HepG2 (cell line): ENCODE data around the gene KIAA1328. TPM values are rescaled to one million over a fixed set of nuclear protein-coding genes. Genes with fewer than 3 reads are reported as not detected.
A peak's percentile ranks its signal among the peaks of the same experiment; 100 is the strongest.

ENCODE experiments used
- ATAC-seq: fragments of 200-7000 bp; cut with Tn5 transposase; 3 replicates; pipeline ENCODE4 v1.9.1; 2020; ENCODE audit warnings: mild to moderate bottlenecking, moderate library complexity
- BruUV-seq: library from RNA; stranded (reverse); fragments of 400-500 nt; replicated peaks from 2 replicates; lab custom pipeline; 2021; lab: Mats Ljungman, UMichigan
- CTCF ChIA-PET: fragments of 300-600 bp; formaldehyde crosslinking; extraction: SDS; loops from one replicate; lab custom pipeline; 2021; ENCODE audit warnings: low total read pairs, inconsistent platforms, low intra/inter-chr PET ratio; lab: Yijun Ruan, JAX
- POLR2A ChIA-PET: fragments of 350-600 bp; sonication (Branson Sonifier 250); formaldehyde crosslinking; loops from one replicate; lab custom pipeline; 2020; ENCODE audit warnings: antibody characterized with exemption, inconsistent platforms; lab: Yijun Ruan, JAX
- DNase-seq: peaks from one replicate; pipeline ENCODE4 v3.0.0-alpha.2; 2015; ENCODE audit warnings: low spot score
- FAIRE-seq: peaks from 3 replicates; lab custom pipeline; 2011; peaks lifted over from hg19 to GRCh38; lab: Jason Lieb, UNC
- H2AFZ ChIP-seq: one replicate; pipeline ENCODE4 v1.6.1; 2011; ENCODE audit warnings: low read length, inconsistent platforms
- H3K27ac ChIP-seq: fragments of 300-600 bp; 3 replicates; pipeline ENCODE4 v1.8.0; 2011; ENCODE audit warnings: mixed run types, mild to moderate bottlenecking, mixed read lengths, low read length, inconsistent platforms; ENCODE audit not compliant: insufficient read depth; ENCODE audit errors: extremely low read length
- H3K27me3 ChIP-seq, 2 experiments: fragments of 200-600 bp in 1 of 2; 2 replicates in 1 of 2; 3 replicates in 1 of 2; pipeline versions ENCODE4 v1.6.0 to v1.8.0; 2011; ENCODE audit warnings: low read length in 2 of 2, mild to moderate bottlenecking in 2 of 2, moderate library complexity in 2 of 2, inconsistent platforms in 1 of 2; ENCODE audit not compliant: insufficient read depth in 2 of 2, control insufficient read depth in 1 of 2
- H3K36me3 ChIP-seq, 2 experiments: fragments of 200-600 bp in 1 of 2; replicated peaks in 1 of 2; 2 replicates in 1 of 2; 3 replicates in 1 of 2; pipeline versions ENCODE4 v1.5.1 to v1.8.0; 2011; ENCODE audit warnings: low read length in 2 of 2, inconsistent platforms in 1 of 2; ENCODE audit not compliant: insufficient read depth in 2 of 2, control insufficient read depth in 1 of 2
- H3K4me1 ChIP-seq: 2 replicates; pipeline ENCODE4 v1.5.1; 2012; ENCODE audit warnings: low read length, inconsistent platforms; ENCODE audit not compliant: insufficient read depth
- H3K4me2 ChIP-seq: 2 replicates; pipeline ENCODE4 v1.6.0; 2011; ENCODE audit warnings: low read depth, low read length, inconsistent platforms
- H3K4me3 ChIP-seq, 3 experiments: fragments of 200-600 bp in 1 of 3; sonication (generic), shearing (Covaris generic) in 1 of 3; replicated peaks in 1 of 3; 2 replicates each; pipeline ENCODE4 v1.5.1; 2011 to 2016; ENCODE audit warnings: low read length in 3 of 3, inconsistent platforms in 2 of 3, low read depth in 2 of 3, mild to moderate bottlenecking in 2 of 3, control low read depth in 1 of 3, mixed read lengths in 1 of 3; ENCODE audit not compliant: insufficient read depth in 1 of 3
- H3K79me2 ChIP-seq: one replicate; pipeline ENCODE4 v1.6.1; 2011; ENCODE audit warnings: low read length, inconsistent platforms; ENCODE audit not compliant: insufficient read depth
- H3K9ac ChIP-seq: 2 replicates; pipeline ENCODE4 v1.6.0; 2011; ENCODE audit warnings: mild to moderate bottlenecking, low read depth, low read length, inconsistent platforms; ENCODE audit not compliant: insufficient read depth
- H3K9me3 ChIP-seq: 2 replicates; pipeline ENCODE4 v1.5.1; 2012; ENCODE audit warnings: mild to moderate bottlenecking, low read length
- H4K20me1 ChIP-seq: 2 replicates; pipeline ENCODE4 v1.6.0; 2011; ENCODE audit warnings: inconsistent platforms, mild to moderate bottlenecking, low read length, moderate library complexity; ENCODE audit not compliant: insufficient read depth
- CEBPG ChIP-seq: IDR thresholded peaks from 2 replicates; pipeline ENCODE4 v1.6.1; 2016
- ETV6 ChIP-seq: sonication (generic); formaldehyde crosslinking; conservative IDR thresholded peaks from 2 replicates; pipeline ENCODE4 v1.4.0; 2020; ENCODE audit warnings: missing genetic modification reagents
- FOSL1 ChIP-seq: sonication (generic); formaldehyde crosslinking; IDR thresholded peaks from 2 replicates; pipeline ENCODE4 v1.9.0; 2021; ENCODE audit warnings: missing genetic modification reagents, borderline replicate concordance
- FOXP1 ChIP-seq, 2 experiments: fragments of 450-650 bp in 1 of 2; IDR thresholded peaks; 2 replicates each; pipeline ENCODE4 v1.6.1; 2017 to 2018; ENCODE audit warnings: antibody characterized with exemption in 1 of 2
- IKZF4 ChIP-seq: sonication (generic); formaldehyde crosslinking; IDR thresholded peaks from 2 replicates; pipeline ENCODE4 v1.5.1; 2020; ENCODE audit warnings: borderline replicate concordance, mild to moderate bottlenecking, low read depth, missing genetic modification reagents; ENCODE audit errors: not compliant biosample characterization
- KLF6 ChIP-seq: IDR thresholded peaks from 2 replicates; pipeline ENCODE4 v1.8.0; 2016; ENCODE audit warnings: missing biosample characterization, missing genetic modification reagents
- NFATC3 ChIP-seq: sonication (generic); formaldehyde crosslinking; IDR thresholded peaks from 2 replicates; pipeline ENCODE4 v1.5.1; 2020; ENCODE audit warnings: mild to moderate bottlenecking, missing genetic modification reagents
- NR2C2 ChIP-seq: sonication (generic); formaldehyde crosslinking; IDR thresholded peaks from 2 replicates; pipeline ENCODE4 v1.4.0; 2020; ENCODE audit warnings: missing genetic modification reagents, mild to moderate bottlenecking, moderate library complexity, borderline replicate concordance
- SYNCRIP ChIP-seq: fragments of 200-400 bp; formaldehyde crosslinking; IDR thresholded peaks from 2 replicates; pipeline ENCODE4 v1.6.1; 2018; ENCODE audit warnings: mild to moderate bottlenecking, low read depth, low read length; ENCODE audit not compliant: insufficient read depth
- THAP8 ChIP-seq: sonication (generic); formaldehyde crosslinking; IDR thresholded peaks from 2 replicates; pipeline ENCODE4 v1.5.1; 2020; ENCODE audit warnings: missing genetic modification reagents, mild to moderate bottlenecking, borderline replicate concordance
- ZFP62 ChIP-seq: sonication (generic); formaldehyde crosslinking; IDR thresholded peaks from 2 replicates; pipeline ENCODE4 v1.4.0; 2020; ENCODE audit warnings: missing genetic modification reagents
- ZFYVE20 ChIP-seq: sonication (generic); formaldehyde crosslinking; IDR thresholded peaks from 2 replicates; pipeline ENCODE4 v1.8.0; 2023; ENCODE audit warnings: low read depth, mild to moderate bottlenecking, moderate library complexity, missing genetic modification reagents, borderline replicate concordance
- ZNF18 ChIP-seq: sonication (generic); formaldehyde crosslinking; IDR thresholded peaks from 2 replicates; pipeline ENCODE4 v1.8.0; 2022; ENCODE audit warnings: mild to moderate bottlenecking, missing genetic modification reagents; ENCODE audit not compliant: insufficient replicate concordance
- ZNF343 ChIP-seq: sonication (generic); formaldehyde crosslinking; IDR thresholded peaks from 2 replicates; pipeline ENCODE4 v1.4.0; 2020; ENCODE audit warnings: mild to moderate bottlenecking, missing genetic modification reagents
- ZNF605 ChIP-seq: sonication (generic); formaldehyde crosslinking; IDR thresholded peaks from 2 replicates; pipeline ENCODE4 v1.8.0; 2022; ENCODE audit warnings: mild to moderate bottlenecking, missing genetic modification reagents
- ZNF660 ChIP-seq: sonication (generic); formaldehyde crosslinking; IDR thresholded peaks from 2 replicates; pipeline ENCODE4 v1.5.1; 2020; ENCODE audit warnings: mild to moderate bottlenecking, low read depth, missing genetic modification reagents, borderline replicate concordance
- WGBS: methylation state at CpG from one replicate; pipeline ENCODE4 v1.1.6; 2017; ENCODE audit warnings: low lambda C conversion rate; 5-methylcytosine and 5-hydroxymethylcytosine counted together
- in situ Hi-C: cut with HindIII; loops from 2 replicates; pipeline ENCODE4 v1.10.0; 2017; ENCODE audit warnings: low pct_unique_long_range_greater_than_20kb; ENCODE audit not compliant: extremely low pct_ligation_motif_present
- intact Hi-C: fragments of 100-400 bp; cut with micrococcal nuclease; formaldehyde crosslinking; loops from one replicate; pipeline ENCODE4 v1.10.0; 2022; ENCODE audit not compliant: unreplicated experiment
- polyA plus RNA-seq, 8 experiments: library from polyadenylated mRNA; depleted of rRNA in 3 of 8; stranded (reverse) in 7 of 8; unstranded in 1 of 8; fragments of >200 nt; fragmentation: Illumina TruSeq in 4 of 8; extraction: Trizol in 4 of 8; gene quantifications; 2 replicates each; pipeline versions ENCODE4 v1.2.1 to v1.2.3, GENCODE V29; 2011 to 2016; ENCODE audit warnings: low read depth in 4 of 8, missing spikeins in 1 of 8, mixed read lengths in 1 of 8; ENCODE audit not compliant: insufficient read depth in 1 of 8
- total RNA-seq, 5 experiments: library from RNA; depleted of rRNA; stranded (reverse); fragments of >200 nt; fragmentation: Illumina TruSeq; extraction: Trizol; gene quantifications; 2 replicates each; pipeline ENCODE4 v1.2.3, GENCODE V29; 2016; ENCODE audit warnings: low read depth in 1 of 5

The KIAA1328 gene
- total and polyA plus RNA-seq, 2 of the 13 experiments (the other 11 are each of a cell fraction or from before 2014, with no cell fraction given) = 4.1 to 6.0 TPM

GRCh38 chr18:36850527-36851201 is 21.7 kb downstream of the KIAA1328 start:
- no peak overlapping the region for H2AFZ ChIP-seq
- POLR2A ChIA-PET = no interaction called here
- no peaks in the 10 kb centered on the region for H3K27me3 ChIP-seq
- no peak overlapping the region for H3K9ac ChIP-seq
- no peak for ATAC-seq
- H3K27ac ChIP-seq = no peak overlapping the region
- in situ Hi-C loops (no loop called here), intact Hi-C loops (no loop called here)
- no peaks in the 10 kb centered on the region for H3K79me2 ChIP-seq
- TF ChIP-seq ZFP62 (CRISPR knock-in tag) (no peak), ETV6 (no peak), SYNCRIP (no peak), NFATC3 (CRISPR knock-in tag) (no peak), NR2C2 (no peak), FOSL1 (CRISPR knock-in tag) (no peak), IKZF4 (CRISPR knock-in tag) (no peak), ZNF343 (no peak)
- CTCF ChIA-PET = no interaction called here
- 93% methylated on average over 1 of the region's 1 CpG for WGBS
- BruUV-seq = no TSS peak
- H3K9me3 ChIP-seq = no peaks in the 10 kb centered on the region; the same call in 1 of the 2 replicates
- H3K4me3 ChIP-seq = no peak overlapping the region
- no peaks in the 10 kb centered on the region for H3K4me1 ChIP-seq
- peak; percentile 13 for DNase-seq
- H3K36me3 ChIP-seq = no peaks in the 10 kb centered on the region
- no peaks in the 10 kb centered on the region for H4K20me1 ChIP-seq
- H3K4me2 ChIP-seq = no peak overlapping the region
- FAIRE-seq = no peak

GRCh38 chr18:36851202-36851590 is 22.3 kb downstream of the KIAA1328 start:
- Histone ChIP-seq H3K4me1 (peaks cover 3% of the 10 kb centered on the region), H3K27me3 (no peaks in the 10 kb centered on the region), H3K9ac (no peak overlapping the region), H3K4me2 (no peak overlapping the region), H4K20me1 (no peaks in the 10 kb centered on the region), H3K4me3 (no peak overlapping the region), H3K79me2 (no peaks in the 10 kb centered on the region), H3K36me3 (no peaks in the 10 kb centered on the region), H3K27ac (no peak overlapping the region), H3K9me3 (no peaks in the 10 kb centered on the region; the same call in 1 of the 2 replicates), H2AFZ (no peak overlapping the region)
- BruUV-seq = no TSS peak
- ChIA-PET CTCF (no interaction called here), POLR2A (no interaction called here)
- intact Hi-C loops (no loop called here), in situ Hi-C loops (no loop called here)
- FAIRE-seq = no peak
- WGBS = 96% methylated on average over 2 of the region's 2 CpGs
- no peak for DNase-seq
- ATAC-seq = no peak
- TF ChIP-seq ZNF18 (CRISPR knock-in tag) (no peak), FOXP1 (IDR thresholded peaks at IDR 0.05) (no peak), FOXP1 (CRISPR knock-in tag; IDR thresholded peaks at IDR 0.05) (no peak), KLF6 (CRISPR knock-in tag) (no peak), THAP8 (CRISPR knock-in tag) (no peak), ZNF660 (no peak), ZNF605 (CRISPR knock-in tag) (no peak), CEBPG (CRISPR knock-in tag) (no peak), ZFYVE20 (no peak)
